Kidney (tissue), 14 donors: ENCODE results near the gene NUDT2. TPM values are rescaled to one million over a fixed set of nuclear protein-coding genes. Genes with fewer than 3 reads are reported as not detected.
A peak's percentile ranks its signal among the peaks of the same experiment; 100 is the strongest.

Source experiments
- DNase-seq, 5 donors: peaks; one replicate each; pipeline ENCODE4 v3.0.0-alpha.2; 2013 to 2020
- FAIRE-seq: peaks from 2 replicates; lab custom pipeline; 2012; peaks lifted over from hg19 to GRCh38; lab: Jason Lieb, UNC
- H3K27ac ChIP-seq, 2 donors: one replicate each; pipeline ENCODE4 v1.7.0; 2013; ENCODE audit warnings: low read depth in 2 of 2, low read length in 2 of 2, inconsistent platforms in 1 of 2
- H3K27me3 ChIP-seq: one replicate; pipeline ENCODE4 v1.7.1; 2013; ENCODE audit warnings: low read length, inconsistent platforms; ENCODE audit not compliant: control insufficient read depth, insufficient read depth
- H3K36me3 ChIP-seq, 3 donors: one replicate each; pipeline versions ENCODE4 v1.7.0 to v1.7.1; 2013; ENCODE audit warnings: low read length in 3 of 3, control low read depth in 1 of 3, inconsistent platforms in 1 of 3; ENCODE audit not compliant: insufficient read depth in 3 of 3, control insufficient read depth in 2 of 3
- H3K4me1 ChIP-seq, 3 donors: one replicate each; pipeline versions ENCODE4 v1.7.0 to v1.7.1; 2013; ENCODE audit warnings: low read length in 3 of 3, inconsistent platforms in 1 of 3, low read depth in 1 of 3; ENCODE audit not compliant: control insufficient read depth in 2 of 3, insufficient read depth in 2 of 3
- H3K4me3 ChIP-seq, 3 donors: one replicate each; pipeline versions ENCODE4 v1.7.0 to v1.8.1; 2013; ENCODE audit warnings: low read length in 3 of 3, control low read depth in 1 of 3, inconsistent platforms in 1 of 3
- H3K9ac ChIP-seq, 3 donors: one replicate each; pipeline versions ENCODE4 v1.7.0 to v1.7.1; 2013; ENCODE audit warnings: low read length in 3 of 3, control low read depth in 1 of 3, inconsistent platforms in 1 of 3
- H3K9me3 ChIP-seq, 3 donors: one replicate each; pipeline versions ENCODE4 v1.7.0 to v1.7.1; 2013; ENCODE audit warnings: low read length in 3 of 3, control low read depth in 1 of 3, inconsistent platforms in 1 of 3; ENCODE audit not compliant: control insufficient read depth in 2 of 3, insufficient read depth in 1 of 3
- intact Hi-C: fragments of 100-400 bp; cut with DNase I; formaldehyde crosslinking; loops from one replicate; pipeline ENCODE4 v1.11.1; 2022
- polyA plus RNA-seq: library from polyadenylated mRNA; stranded (reverse); fragments of 350-450 nt; fragmentation: Illumina TruSeq; extraction: RNeasy Lipid Tissue Mini Kit (QIAGEN cat#74804); gene quantifications from one replicate; pipeline ENCODE4 v1.2.3, GENCODE V29; 2014; ENCODE audit warnings: low read depth, low replicate concordance; ENCODE audit not compliant: insufficient read depth
- total RNA-seq: library from RNA; stranded (reverse); fragmentation: NEBNext Ultra II Directional; extraction: Animal tissue kit (Norgen Biotek cat#: 25700); gene quantifications from one replicate; pipeline ENCODE4 v1.2.1, GENCODE V29; 2021
- TF ChIP-seq, protein P1 (sequence below): IDR thresholded peaks from 3 replicates; pipeline ENCODE4 v1.5.1; 2012; ENCODE audit warnings: mild to moderate bottlenecking, moderate library complexity, borderline replicate concordance; ENCODE audit not compliant: insufficient read depth; ENCODE audit errors: extremely low read depth
- donor health status: control.
- donor health status: control.
- donor health status: control.
- donor health status: control.
- donor health status: control.
- donor health status: DM: yes; HTN: yes; CAD: no.
- donor health status: Normal renal cell carcinoma (clear cell type).

NUDT2 gene
- total and polyA plus RNA-seq, 2 donors from 2014 or later: 12.6 to 32.1 TPM

GRCh38 chr9:34310215-34310614, 19.2 kb upstream of the NUDT2 start:
- FAIRE-seq: no peak
- intact Hi-C loops: no loop called here

DNA sequence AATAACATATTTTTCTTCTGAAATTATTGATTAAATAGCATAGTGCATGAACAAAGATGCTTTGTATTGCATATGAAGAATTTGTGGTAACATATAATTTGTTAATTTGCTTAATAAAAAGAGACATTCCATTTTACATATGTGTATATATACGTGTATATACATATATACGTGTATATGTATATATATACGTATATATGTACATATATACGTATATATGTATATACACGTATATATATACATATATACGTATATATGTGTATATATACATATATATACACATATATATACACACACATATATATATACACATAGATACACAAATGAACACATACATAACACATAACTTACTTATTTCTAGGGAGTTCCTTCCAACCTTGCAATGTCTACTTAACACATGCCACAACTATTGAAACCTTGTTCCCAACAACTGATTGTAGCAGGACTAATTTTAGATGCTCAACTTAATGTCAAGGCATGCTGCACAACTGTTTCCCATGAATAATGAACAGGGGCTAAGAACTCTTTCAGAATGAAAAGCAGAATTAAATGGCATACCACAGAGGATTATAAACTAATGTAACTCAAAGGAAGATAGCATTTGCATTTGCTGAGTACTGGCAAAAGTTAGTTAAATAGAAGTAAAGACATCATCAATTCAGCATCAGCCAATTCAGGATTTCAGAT, 17.7 kb upstream of the NUDT2 start:
- intact Hi-C loops: no loop called here
- H3K9ac ChIP-seq: no peak overlapping the region
- no peaks in the 10 kb centered on the region for H3K36me3 ChIP-seq
- H3K4me3 ChIP-seq: no peak overlapping the region
- FAIRE-seq (peak; percentile 11), DNase-seq (no peak)
- no peaks in the 10 kb centered on the region for H3K9me3 ChIP-seq
- TF ChIP-seq, protein P1, sequence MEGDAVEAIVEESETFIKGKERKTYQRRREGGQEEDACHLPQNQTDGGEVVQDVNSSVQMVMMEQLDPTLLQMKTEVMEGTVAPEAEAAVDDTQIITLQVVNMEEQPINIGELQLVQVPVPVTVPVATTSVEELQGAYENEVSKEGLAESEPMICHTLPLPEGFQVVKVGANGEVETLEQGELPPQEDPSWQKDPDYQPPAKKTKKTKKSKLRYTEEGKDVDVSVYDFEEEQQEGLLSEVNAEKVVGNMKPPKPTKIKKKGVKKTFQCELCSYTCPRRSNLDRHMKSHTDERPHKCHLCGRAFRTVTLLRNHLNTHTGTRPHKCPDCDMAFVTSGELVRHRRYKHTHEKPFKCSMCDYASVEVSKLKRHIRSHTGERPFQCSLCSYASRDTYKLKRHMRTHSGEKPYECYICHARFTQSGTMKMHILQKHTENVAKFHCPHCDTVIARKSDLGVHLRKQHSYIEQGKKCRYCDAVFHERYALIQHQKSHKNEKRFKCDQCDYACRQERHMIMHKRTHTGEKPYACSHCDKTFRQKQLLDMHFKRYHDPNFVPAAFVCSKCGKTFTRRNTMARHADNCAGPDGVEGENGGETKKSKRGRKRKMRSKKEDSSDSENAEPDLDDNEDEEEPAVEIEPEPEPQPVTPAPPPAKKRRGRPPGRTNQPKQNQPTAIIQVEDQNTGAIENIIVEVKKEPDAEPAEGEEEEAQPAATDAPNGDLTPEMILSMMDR: no peak
- H3K4me1 ChIP-seq: no peaks in the 10 kb centered on the region
- no peak overlapping the region for H3K27ac ChIP-seq
- no peaks in the 10 kb centered on the region for H3K27me3 ChIP-seq

More at GRCh38 chr9:34310215-34310614, 19.2 kb upstream of the NUDT2 start:
- TF ChIP-seq, protein P1: no peak
- Histone ChIP-seq H3K36me3 (no peaks in the 10 kb centered on the region), H3K4me1 (no peaks in the 10 kb centered on the region), H3K9ac (no peak overlapping the region), H3K27ac (no peak overlapping the region), H3K27me3 (no peaks in the 10 kb centered on the region), H3K9me3 (no peaks in the 10 kb centered on the region), H3K4me3 (no peak overlapping the region)
- peak in 2 of 5 donors; percentile 9 to 22 for DNase-seq

- TF ChIP-seq, protein P1: no peak
- FAIRE-seq: no peak
- no peak overlapping the region for H3K9ac ChIP-seq
- no peak overlapping the region for H3K27ac ChIP-seq
- no peaks in the 10 kb centered on the region for H3K27me3 ChIP-seq
- H3K9me3 ChIP-seq: no peaks in the 10 kb centered on the region
- no peak overlapping the region for H3K4me3 ChIP-seq
- no peaks in the 10 kb centered on the region for H3K36me3 ChIP-seq
- intact Hi-C loops: no loop called here
- H3K4me1 ChIP-seq: no peaks in the 10 kb centered on the region
- no peak for DNase-seq
Measured at GRCh38 chr9:34317436-34317835, 11.9 kb upstream of the NUDT2 start.
